Stimulated activated CD8-positive, alpha-beta memory T cell treated with anti-CD3 and anti-CD28 coated beads, Interleukin-7, amount 100 ng/mL, for 48 hours (primary cell): ENCODE results near the gene DPM2.

ENCODE experiments used
- DNase-seq, 2 donors: peaks; one replicate each; pipeline ENCODE4 v3.0.0-alpha.2; 2020; ENCODE audit warnings: low read depth in 1 of 2; ENCODE audit errors: extremely low read depth in 1 of 2

The DPM2 gene, protein sequence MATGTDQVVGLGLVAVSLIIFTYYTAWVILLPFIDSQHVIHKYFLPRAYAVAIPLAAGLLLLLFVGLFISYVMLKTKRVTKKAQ

DNA sequence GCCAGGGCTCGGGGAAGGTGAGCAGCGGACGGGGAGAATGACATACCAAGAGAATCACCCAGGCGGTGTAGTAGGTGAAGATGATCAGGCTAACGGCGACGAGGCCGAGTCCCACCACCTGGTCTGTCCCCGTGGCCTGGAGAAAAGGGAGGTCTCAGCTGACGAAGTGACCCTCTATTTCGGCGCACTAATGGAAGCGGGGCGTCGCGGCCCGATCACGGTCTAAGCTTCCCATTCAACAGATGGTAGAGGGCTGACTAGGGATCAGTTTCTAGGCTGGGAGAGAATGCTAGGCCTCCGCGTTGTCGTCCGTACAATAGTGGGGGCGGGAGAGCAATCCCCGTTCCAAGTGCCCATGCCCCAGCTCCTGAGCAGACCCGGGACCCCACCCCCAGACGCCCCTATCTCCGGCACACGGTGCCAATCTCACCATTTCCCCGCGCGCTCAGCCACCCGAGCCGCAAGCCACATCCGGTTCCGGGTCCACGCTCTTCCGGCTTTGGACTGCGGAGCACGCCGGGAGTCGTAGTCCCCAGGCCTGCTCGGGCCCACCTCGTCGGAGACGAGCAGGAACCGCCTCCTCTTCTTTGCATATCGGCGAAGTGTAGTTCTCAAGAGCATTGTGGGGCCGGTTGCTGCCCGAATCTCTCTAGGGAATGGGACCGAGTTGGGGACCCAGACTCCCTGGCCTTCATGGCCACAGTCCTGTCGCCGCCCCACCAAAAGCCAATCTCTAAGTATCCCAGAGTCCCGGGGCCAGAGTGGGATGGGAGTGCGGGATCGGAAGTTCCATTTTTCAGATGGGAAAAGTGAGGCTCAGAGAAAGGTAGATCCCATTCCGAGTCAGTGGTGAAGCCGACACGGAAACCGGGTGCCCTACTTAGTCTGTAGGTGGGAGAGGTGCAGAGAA lies at the start of gene DPM2:
DPM2 (minus strand) TSS at position 467 of the 910 bp plus-strand sequence; CDS start at position 433, 34 bp downstream.
- DNase-seq, result peak; percentile 67 to 82

- DNase-seq, result no peak
Observed at GRCh38 chr9:127987103-127987614, 49.5 kb upstream of the DPM2 start.

DNA sequence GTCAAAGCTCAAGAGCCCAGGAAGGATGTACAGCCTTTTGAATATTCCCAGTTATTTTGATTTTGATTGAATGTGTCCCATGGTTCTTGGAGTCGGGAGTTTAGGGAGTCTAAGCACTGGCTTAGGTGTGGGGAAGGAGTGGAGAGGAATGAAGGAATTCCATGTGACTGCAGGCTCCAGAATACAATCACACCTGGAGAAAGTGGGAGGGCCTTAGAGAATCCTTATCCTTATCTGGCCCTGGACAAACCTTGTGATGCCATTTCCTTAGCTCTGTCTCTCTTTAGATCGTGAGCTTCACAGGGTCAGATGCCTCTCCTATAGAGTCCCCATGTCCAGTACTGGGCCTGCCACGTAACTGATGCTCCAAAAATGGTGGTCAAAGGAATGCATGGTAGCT lies 47.4 kb upstream of the DPM2 start:
- no peak for DNase-seq

DNA sequence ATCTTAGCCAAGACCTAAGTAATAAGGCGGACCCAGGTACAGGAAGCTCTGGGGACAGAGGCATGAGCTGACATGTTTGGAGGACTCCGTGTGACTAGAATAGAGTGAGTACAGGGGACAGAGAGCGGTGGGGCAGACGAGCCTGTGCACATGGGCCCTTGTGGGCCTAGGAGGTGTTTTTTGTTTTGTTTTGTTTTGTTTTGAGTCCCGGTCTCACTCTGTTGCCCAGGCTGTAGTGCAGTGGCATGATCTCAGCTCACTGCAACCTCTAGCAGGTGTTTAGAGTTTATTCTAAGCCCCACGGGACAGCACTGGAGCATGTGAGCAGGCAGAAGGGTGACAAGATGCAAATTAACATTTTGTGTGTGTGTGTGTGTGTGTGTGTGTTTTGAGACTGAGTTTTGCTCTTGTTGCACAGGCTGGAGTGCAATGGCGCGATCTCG lies 46.2 kb upstream of the DPM2 start:
- no peak for DNase-seq

- no peak for DNase-seq
Observed at GRCh38 chr9:127982912-127983311, 45.3 kb upstream of the DPM2 start.

- no peak for DNase-seq
Observed at GRCh38 chr9:127981559-127982121, 44.0 kb upstream of the DPM2 start.

- peak; percentile 95 for DNase-seq
Observed at GRCh38 chr9:127980706-127981558, 43.3 kb upstream of the DPM2 start, which contains the start of gene EEIG1. Gene EEIG1 (minus strand): TSS chr9:127980989. CDS start chr9:127980137, 852 bp downstream.

DNA sequence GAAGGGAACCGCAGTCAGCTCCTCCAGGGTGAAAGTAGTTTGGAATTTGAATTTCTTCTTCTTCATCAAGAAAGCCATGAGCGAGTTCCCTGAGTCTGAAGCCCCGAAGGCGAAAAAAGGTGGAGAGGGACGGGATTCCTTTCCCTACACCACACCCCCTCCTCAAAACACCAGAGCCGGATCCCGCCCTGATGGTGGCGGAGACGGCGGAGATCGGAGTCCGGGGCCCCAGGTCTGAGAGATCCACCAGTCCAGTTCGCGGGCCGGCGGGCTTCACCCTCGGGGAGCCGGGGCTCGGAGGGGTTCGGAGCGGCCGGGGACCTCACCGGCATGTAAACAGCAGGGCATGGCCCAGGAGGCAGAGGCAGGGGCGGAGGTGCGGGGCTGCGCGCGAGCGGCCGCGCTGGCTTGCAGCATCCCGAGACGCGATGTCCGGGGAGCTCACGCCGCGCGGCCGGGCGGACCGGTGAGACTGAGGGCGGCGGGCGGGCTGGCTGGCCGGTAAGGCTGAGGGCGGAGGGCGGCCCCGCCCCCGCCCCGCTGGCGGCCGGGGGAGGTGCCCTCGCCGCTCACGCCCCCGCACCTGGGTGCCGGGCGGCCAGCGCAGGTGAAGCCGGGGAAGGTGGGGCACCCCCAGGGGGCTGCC lies 42.5 kb upstream of the DPM2 start:
- DNase-seq, result no peak

- DNase-seq, result no peak
Observed at GRCh38 chr9:127979333-127980059, 41.8 kb upstream of the DPM2 start.

DNA sequence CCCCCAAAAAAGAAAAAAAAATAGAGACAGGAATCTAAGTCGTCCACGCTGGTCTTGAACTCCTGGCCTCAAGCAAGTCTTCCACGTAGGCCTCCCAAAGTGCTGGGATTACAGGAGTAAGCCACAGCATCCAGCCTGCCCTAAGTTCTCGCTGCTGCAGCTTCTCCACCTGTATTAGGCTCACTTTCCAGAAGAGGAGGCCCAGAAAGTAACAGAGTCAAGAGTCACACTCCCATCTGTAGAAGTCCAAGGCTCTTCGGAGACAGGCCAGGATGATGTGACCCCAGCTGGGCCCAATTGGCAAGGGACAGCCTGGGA lies 41.3 kb upstream of the DPM2 start:
- no peak for DNase-seq

- no peak for DNase-seq
Observed at GRCh38 chr9:127977884-127978647, 40.4 kb upstream of the DPM2 start.

DNA sequence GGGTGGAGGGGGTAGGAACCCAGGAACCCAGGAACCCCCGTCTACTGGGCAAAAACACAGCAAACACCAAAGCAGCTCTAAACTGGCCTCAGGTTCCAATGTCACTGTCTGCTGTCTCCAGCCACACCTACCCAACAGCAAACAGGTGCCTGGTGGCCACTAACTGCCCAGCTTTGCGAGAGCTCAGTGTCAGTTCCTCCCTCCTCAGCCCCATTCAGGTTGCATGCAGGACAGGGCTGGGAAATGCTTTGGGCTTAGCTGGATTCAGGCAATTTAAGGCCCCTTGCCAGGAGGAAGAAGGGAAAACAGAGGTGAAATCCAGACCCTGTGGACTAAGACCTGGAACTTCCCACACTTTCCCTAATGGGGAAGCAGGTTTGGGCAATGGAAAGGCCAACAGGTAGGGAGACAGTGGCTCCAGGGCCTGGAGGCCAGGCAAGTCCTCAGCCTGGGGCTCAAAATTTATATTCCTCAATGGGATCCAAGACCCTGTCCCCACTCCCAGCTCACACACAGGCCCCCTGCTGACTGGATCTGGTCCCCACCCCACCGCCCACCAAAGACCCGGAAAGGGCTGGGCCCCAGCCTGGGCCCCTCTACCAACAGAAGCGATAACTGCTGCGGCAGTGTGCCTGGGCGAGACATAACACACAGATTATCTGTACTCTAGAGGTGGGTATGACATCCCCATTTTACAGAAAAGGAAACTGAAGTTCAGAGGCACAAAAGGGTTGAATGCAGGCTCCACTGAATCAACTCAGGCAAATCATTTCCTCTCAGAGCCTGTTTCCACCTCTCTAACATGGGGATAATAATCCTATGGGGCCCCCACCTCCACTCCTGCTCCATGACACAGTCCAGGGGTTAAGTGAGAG lies 39.6 kb upstream of the DPM2 start:
- DNase-seq, result no peak

DNA sequence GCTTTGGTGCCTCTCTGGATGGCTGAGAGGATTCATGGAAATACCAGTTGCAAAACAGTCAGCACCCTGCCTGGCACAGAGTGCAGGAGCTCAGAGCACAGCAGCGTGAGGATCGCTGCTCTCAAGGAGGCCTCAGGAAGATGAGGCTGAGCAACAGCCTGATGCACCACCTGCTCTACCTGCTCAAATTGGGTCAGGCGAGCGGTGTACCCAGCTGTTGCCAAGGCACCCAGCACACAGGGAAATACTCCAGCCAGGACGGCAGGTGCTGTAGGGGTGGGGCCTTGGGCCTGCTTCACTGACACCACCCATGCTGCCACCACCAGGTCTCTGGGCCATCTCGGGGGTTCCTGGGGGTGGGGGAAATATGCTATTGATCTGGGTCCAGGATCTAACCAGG lies 38.8 kb upstream of the DPM2 start:
- no peak for DNase-seq

DNA sequence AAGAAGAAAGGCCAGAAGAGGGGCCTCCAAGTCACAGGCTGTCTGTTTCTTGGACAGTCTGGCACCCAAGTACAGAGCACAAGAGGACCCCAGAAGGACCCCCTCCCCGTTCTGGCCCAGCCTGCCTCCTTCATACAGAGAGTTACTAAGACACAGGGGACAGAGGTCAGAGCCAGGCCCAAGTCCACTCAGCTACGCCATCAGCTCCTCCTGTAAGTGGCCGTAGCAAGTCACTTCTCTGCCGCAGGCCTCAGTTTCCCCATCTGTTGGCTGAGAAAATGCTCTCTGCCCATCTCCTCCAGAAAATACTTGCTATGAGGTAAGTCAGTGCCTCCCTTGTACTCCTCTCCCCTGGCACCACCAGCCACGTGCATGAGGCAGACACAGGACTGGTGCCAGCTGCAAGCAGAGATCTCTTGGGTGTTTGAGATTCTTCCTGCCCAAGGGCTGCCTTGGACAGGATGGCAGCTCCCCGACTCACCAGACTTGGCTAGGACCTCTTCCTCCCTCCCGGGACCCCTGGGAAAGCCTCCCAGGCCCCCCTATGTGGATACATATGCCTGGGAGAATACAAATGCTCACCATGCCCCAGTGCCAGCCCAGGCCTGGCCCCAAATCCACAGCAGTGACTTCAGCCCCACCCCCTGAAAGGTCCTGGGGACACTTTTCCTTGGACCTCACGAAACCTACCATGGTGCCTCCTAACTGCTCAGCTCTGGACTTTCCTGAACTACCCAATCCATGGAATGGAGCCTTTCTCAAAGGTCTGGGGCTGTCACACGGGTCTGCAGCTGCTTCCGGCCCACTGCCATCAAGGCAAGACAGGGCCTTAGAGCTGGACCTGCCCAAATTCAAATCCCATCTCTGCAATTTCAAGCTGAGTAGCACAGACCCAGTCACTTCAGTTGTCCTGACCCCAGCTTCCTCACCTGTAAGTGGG lies 38.0 kb upstream of the DPM2 start:
- no peak for DNase-seq

DNA sequence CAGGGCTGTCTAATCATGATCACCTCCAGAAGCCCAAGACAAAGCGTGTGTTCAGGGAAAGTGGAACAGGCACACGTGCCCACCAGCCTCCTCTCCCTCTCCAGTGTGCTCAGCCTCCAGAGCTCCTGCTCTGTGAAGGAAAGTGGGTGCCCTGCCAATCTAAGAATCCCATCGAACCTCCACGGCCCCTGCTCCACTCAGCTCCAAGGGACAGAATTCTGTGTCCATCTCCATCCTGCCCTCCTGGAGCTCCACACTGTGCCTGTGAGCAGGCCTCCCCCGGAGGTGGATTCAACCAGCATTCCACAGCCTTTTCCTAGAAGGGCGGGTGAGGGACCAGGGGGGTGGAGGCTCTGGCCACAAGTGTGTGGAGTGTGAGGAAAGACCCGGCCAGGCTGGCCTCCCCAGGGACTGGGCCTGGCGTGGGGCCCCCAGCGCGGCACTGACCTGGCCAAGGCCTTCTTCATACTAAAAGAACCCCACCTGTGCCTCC lies 37.2 kb upstream of the DPM2 start:
- DNase-seq, result no peak

DNA sequence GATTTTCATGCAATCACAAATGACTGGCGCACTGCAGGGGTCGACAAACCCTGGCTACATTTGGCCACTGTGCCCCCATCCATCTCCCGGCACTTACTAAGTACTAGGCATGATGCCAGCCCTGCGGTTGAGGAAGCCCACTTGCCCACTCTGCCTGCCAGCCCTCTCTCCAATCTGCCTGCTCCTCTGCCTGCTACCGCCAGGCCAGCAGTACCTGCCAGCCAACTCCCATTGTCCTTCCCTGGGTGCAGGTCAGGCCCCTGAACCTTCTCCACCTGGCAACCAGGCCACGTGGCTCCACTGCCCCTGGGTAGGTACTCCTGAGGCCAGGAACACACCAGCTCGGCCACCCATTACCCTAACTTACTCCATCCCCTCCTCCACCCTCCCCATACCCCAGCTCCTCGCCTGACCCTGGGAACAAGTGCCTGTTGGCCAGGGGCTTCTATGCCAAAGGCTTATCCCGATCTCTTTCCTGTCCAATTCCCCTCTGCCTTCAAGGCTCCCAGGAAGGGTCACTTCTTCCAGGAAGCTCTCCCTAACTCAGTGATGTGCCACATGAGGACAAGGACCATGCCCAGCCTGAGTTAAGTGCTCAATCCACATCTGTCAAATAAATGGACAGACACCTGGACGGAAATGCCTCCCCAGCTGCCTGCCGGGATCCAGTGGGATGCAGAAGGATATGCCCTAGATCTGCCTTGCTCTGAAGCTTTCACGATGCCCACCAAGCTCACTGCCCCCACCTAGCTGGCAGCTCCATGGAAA lies 36.5 kb upstream of the DPM2 start:
- DNase-seq, result no peak
